ENCODE measurements around the gene NFKB2.
A peak's percentile ranks its signal among the peaks of the same experiment; 100 is the strongest.

NFKB2 gene

GRCh38 chr10:102433619-102434046, 38.1 kb downstream of the NFKB2 start (continued):
- TF ChIP-seq PRDM10 (tag by site-specific recombination; IDR thresholded peaks at IDR 0.05): no peak
- TF ChIP-seq ZBTB20 (tag by site-specific recombination; IDR thresholded peaks at IDR 0.05): no peak

GRCh38 chr10:102434394-102435132, 39.1 kb downstream of the NFKB2 start:
- CTCF ChIA-PET: interaction anchor here (0.8 to 3.7 kb wide), 2 partner anchors 11 to 27 kb away, joined by 4 to 14 read pairs; no protein-coding TSS in a partner anchor
- peaks cover 0 to 4% of the 10 kb centered on the region in 2 experiments; a peak in 1 of 3 replicates for H3K36me3 ChIP-seq (ENCODE audit: control insufficient read depth in 2 of 2, insufficient read depth in 1 of 2, low read length in 2 of 2)
- H3K4me1 ChIP-seq (ENCODE audit: control insufficient read depth, insufficient read depth, low read length): peaks cover 3% of the 10 kb centered on the region; the same call in 1 of the 2 replicates
- H3K27ac ChIP-seq (ENCODE audit: extremely low read depth, low read depth, low read length): no peak overlapping the region
- no peak for TF ChIP-seq OSR2 (tag by site-specific recombination; IDR thresholded peaks at IDR 0.05)
- peak; percentile 50 for TF ChIP-seq EGR2 (tag by site-specific recombination; IDR thresholded peaks at IDR 0.05; ENCODE audit: low read depth)
- TF ChIP-seq PRDM1 (tag by site-specific recombination; IDR thresholded peaks at IDR 0.05): peak; percentile 39; the same call in 1 of the 2 replicates
- TF ChIP-seq PATZ1 (tag by site-specific recombination; IDR thresholded peaks at IDR 0.05): 0 out of 2 replicates have a peak, but pooled peaks have one; percentile 49
- no peak for TF ChIP-seq ZSCAN5A (tag by site-specific recombination; IDR thresholded peaks at IDR 0.05)
- peak; percentile 50 for TF ChIP-seq ZNF398 (tag by site-specific recombination; IDR thresholded peaks at IDR 0.05)
- no peak for TF ChIP-seq ZNF132 (tag by site-specific recombination; IDR thresholded peaks at IDR 0.05; ENCODE audit: borderline replicate concordance)
- TF ChIP-seq ZFHX2 (tag by site-specific recombination; conservative IDR thresholded peaks at IDR 0.05): 0 out of 2 replicates have a peak, but pooled peaks have one; percentile 43
- peak; percentile 66; the same call in 1 of the 2 replicates for TF ChIP-seq ZNF362 (tag by site-specific recombination; IDR thresholded peaks at IDR 0.05)
- peak; percentile 89 for TF ChIP-seq PRDM10 (tag by site-specific recombination; IDR thresholded peaks at IDR 0.05)
- POLR2A ChIA-PET: interaction anchor here (1.0 to 2.9 kb wide), 2 partner anchors 17 to 204 kb away, joined by 3 to 17 read pairs; partner anchors contain the start of gene C10orf95
- H3K4me3 ChIP-seq (ENCODE audit: low read depth, low read length): no peak overlapping the region
- H3K9me3 ChIP-seq (ENCODE audit: control insufficient read depth, insufficient read depth, low read depth, low read length): no peaks in the 10 kb centered on the region
